NB4 (cell line): Measurements from ENCODE around the gene ARHGEF16.

Source experiments
- POLR2A ChIP-seq: IDR thresholded peaks from 2 replicates; pipeline ENCODE4 v1.6.1; 2011; ENCODE audit warnings: mild to moderate bottlenecking; ENCODE audit not compliant: insufficient read length; ENCODE audit errors: extremely low read depth
- TF ChIP-seq, protein P1 (sequence below): IDR thresholded peaks from one replicate; pipeline ENCODE4 v1.5.1; 2012; ENCODE audit warnings: low read depth, low read length

DNA sequence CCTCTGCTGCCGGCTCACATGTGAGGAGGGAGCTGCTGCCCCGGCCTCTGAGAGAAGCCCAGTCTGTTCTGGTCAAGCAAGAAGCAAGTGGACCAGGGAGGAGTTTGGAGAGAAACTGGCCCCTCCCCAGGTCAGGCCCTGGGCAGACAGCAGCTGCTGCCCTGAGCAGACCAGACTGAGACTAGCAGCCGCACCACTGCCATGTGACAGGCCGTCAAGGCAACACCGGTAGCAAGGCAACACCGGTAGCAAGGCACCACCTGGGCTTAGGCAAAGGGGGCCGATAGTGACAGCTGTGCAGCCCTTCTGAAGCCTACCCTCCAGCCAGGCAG lies 50.3 kb downstream of the ARHGEF16 start:
- TF ChIP-seq, protein P1, sequence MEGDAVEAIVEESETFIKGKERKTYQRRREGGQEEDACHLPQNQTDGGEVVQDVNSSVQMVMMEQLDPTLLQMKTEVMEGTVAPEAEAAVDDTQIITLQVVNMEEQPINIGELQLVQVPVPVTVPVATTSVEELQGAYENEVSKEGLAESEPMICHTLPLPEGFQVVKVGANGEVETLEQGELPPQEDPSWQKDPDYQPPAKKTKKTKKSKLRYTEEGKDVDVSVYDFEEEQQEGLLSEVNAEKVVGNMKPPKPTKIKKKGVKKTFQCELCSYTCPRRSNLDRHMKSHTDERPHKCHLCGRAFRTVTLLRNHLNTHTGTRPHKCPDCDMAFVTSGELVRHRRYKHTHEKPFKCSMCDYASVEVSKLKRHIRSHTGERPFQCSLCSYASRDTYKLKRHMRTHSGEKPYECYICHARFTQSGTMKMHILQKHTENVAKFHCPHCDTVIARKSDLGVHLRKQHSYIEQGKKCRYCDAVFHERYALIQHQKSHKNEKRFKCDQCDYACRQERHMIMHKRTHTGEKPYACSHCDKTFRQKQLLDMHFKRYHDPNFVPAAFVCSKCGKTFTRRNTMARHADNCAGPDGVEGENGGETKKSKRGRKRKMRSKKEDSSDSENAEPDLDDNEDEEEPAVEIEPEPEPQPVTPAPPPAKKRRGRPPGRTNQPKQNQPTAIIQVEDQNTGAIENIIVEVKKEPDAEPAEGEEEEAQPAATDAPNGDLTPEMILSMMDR = no peak
- no peak for TF ChIP-seq POLR2A
